ENCODE results near the gene ORMDL2.

Gene ORMDL2
- 20.5 to 41.1 (median 26.2) reads per million in 4 experiments for total RNA-seq

- peak; percentile 93 for DNase-seq
Observed at GRCh38 chr12:55817345-55818139, at the start of gene ORMDL2, which contains the start of gene SARNP. ORMDL2 (plus strand) TSS chr12:55818041; CDS start chr12:55819000, 959 bp downstream. SARNP (minus strand) TSS chr12:55817724; CDS start chr12:55817701, 23 bp downstream.

DNA sequence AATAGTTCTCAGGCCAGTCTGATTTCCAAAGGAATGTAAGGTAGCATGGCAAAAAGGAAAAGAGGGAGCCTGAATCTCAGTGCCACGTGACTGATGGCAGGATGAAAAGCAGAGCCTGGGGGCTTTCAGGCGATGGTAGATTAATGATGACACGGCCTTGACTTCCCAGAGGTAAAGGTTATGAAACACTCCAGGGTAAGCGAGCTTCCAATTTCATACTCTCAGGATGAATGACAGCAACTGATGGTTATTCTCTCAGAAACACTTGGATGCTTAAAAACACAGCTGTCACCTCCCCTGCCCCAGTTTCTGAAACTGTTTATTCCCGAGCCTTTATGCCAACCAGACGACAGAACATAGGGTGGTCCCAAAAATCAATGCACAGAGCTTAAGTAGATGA lies 46.1 kb upstream of the ORMDL2 start:
- DNase-seq, result no peak

DNA sequence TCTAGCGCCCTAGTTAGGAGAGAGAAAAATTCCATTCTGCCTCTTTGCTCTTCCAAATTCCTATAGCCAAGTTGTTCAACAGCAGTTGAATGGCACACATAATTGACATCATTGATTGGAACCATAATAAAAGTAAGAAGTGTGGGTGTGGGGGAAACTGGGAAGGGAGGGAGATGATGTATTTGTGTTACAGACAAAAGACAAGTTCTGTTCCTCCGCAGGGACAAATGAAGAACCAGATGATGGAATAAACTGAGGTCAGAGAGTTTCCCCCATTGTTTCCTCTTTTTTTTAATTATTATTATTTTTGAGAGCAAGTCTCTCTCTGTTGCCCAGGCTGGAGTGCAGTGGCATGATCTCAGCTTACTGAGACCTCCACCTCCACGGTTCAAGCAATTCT lies 40.0 kb upstream of the ORMDL2 start:
- DNase-seq, result no peak

DNA sequence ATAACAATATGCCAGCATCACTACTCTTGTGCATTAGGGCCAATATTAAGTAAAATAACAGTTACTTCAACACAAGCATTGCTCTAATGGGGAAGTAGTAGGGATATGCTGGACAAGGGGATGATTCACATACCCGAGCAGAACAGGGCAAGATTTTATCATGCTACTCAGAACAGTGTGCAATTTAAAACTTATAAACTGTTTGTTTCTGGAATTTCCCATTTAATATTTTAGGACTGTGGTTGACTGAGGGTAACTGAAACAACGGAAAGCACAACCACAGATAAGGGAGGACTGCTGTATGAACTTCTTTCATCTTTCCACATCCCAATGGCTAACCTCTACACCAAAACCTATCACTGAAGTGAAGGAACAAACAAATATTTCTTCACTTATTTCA lies 37.2 kb upstream of the ORMDL2 start:
- DNase-seq, result no peak

GRCh38 chr12:55788546-55788945 lies 29.3 kb upstream of the ORMDL2 start:
- DNase-seq, result no peak

- no peak for DNase-seq
Observed at GRCh38 chr12:55789171-55789570, 28.7 kb upstream of the ORMDL2 start.

- DNase-seq, result no peak
Observed at GRCh38 chr12:55789893-55790292, 27.9 kb upstream of the ORMDL2 start.

DNA sequence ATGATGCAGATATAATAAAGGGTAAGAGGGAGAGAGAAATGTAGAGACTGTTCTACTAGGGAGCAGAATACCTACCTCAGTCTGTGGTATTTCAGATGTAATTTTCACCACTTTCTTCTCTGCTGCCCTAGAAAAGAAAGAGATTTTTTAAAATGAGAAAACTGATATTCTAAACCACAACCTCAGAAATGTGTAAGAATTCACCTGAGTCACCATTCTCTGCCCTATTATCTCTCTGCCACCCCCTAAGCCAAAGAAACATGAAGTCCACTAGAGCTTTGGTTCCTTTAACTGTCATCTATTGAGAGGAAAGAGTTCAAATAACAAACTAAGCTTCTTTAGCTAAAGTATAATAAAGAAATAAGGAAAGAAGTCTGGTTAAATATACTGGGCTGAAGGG lies 21.9 kb upstream of the ORMDL2 start:
- no peak for DNase-seq

DNA sequence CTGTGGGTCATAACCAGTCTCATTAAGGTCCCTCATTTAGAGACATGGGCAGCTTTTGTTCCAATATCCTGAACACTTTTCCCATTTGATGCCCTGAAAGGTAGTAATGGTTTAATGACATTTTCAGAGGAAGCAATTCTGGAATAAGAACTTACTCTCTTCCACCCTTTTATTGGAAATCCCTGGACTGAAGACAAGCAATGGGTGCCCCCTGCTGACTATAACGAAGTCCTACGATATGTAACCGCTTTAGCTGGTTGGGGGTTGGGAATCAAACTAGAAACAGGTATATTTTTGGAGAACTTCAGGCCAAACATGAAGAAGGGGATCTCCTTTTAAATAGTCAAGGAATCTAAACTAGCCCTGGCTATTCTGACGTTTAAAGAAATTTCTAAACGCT lies 20.8 kb upstream of the ORMDL2 start:
- no peak for DNase-seq

GRCh38 chr12:55797550-55797949 lies 20.3 kb upstream of the ORMDL2 start:
- no peak for DNase-seq

- DNase-seq, result no peak
Observed at GRCh38 chr12:55806982-55807381, 10.9 kb upstream of the ORMDL2 start.

- DNase-seq, result no peak
Observed at GRCh38 chr12:55809274-55809673, 8.6 kb upstream of the ORMDL2 start.

DNA sequence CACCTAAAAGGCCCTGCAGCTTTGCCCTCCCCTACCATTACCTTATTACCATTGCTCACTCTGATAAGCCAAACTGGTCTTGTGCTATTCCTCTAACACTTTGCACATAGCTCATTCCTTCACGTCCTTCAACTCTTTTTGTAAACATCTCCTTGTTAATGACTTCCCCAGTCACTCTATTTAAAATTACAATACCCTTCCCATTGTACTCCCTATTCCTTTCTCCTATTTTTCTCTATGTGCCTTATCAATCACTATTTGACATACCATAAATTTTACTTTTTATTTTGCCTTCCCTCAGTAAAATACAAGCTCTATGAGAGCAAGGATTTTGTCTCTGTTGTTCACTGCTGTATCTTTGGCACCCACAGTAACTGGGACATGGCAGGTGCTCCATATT lies 5.8 kb upstream of the ORMDL2 start:
- no peak for DNase-seq

DNA sequence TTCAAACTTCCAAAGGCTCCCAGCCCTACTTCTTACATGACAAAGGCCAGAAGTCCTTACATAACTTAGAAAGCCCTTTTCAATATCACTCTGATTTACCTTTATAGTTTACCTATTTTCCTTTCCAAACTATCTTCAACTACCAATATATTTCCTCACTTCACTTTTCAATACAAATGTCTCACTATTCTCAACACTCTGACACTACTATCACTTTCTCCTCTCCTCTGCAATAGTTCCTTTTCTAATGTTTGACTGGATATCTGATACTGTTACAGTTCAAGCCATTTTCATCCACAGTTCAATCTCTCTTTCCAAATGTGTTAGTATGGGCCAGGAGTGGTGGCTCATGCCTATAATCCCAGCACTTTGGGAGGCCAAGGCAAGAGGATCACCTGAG lies 3.6 kb upstream of the ORMDL2 start:
- no peak for DNase-seq

DNA sequence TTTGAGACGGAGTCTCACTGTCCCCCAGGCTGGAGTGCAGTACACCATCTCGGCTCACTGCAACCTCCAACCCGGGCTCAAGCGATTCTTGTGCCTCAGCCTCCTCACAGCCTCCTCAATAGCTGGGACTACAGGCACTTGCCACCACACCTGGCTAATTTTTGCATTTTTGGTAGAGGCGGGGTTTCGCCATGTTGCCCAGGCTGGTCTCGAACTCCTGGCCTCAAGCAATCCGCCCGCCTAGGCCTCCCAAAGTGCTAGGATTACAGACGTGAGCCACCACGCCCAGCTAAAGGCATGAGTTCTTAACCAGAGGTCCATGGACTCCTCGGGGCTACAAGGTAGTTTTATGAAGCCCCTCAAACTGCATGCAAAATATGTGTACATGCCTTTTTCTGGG lies 2.4 kb upstream of the ORMDL2 start:
- no peak for DNase-seq

GRCh38 chr12:55816881-55817344 lies 928 bp upstream of the ORMDL2 start:
- DNase-seq, result no peak

DNA sequence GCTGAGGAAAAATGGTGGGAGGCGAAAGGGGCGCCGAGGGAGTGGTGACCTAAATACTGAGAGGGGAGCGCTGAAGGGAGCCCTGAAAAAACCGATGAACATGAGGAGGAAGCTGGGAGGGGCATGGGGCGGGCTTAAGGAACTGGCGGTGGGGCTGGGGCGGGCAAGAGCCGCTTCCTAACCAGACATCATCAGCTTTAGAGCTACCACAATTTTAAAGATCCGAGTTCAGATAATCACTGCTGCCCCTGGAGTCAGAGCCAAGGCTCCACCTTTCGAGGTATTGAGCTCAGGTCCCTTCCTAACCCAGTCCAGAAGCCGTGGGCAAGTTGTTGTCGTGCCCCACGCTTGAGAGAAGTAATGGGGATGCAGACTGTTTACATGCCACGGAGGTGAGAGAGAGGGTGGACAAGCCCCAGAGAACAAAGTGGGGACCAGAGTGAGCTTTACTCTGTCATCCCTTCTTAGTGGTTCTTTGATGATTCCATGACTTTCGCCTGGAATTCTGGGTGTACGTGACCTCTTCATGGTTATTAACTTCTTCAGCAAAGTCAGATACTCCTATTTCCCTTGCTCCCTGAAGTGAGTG lies 393 bp downstream of the ORMDL2 start:
- DNase-seq, result no peak

DNA sequence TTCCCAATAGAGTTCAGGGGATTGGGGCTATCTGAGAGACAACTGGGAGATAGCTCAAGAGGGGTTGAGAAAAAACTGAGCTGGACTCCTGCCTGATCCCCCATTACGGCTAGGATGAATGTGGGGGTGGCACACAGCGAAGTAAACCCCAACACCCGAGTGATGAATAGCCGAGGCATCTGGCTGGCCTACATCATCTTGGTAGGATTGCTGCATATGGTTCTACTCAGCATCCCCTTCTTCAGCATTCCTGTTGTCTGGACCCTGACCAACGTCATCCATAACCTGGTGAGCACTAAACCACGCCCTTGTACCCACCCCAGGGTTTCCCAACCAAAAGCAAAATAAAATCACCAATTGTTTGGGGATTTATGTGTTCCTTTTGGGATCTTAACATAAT lies 1.0 kb downstream of the ORMDL2 start:
- no peak for DNase-seq

DNA sequence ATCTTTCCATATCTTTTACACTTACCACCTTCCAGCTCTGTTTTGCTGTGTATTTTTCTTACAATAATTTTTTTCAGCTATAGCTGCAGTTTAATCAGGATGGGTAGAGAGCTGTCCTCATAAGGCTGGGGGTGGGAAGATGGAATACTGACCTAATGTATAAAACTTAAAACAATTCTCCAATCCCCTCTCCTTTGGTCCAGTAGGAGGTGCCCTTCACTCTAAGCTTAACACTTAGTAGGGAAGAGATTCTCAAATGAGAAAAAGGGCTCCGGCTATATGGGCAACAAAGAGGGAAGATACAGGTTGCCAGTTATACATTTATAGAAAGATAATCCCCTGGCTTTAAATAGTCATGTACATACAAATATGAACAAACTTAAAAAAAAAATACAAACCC lies 2.8 kb downstream of the ORMDL2 start:
- no peak for DNase-seq

GRCh38 chr12:55822228-55822627 lies 4.4 kb downstream of the ORMDL2 start:
- no peak for DNase-seq

GRCh38 chr12:55823419-55823818 lies 5.6 kb downstream of the ORMDL2 start:
- DNase-seq, result no peak

GRCh38 chr12:55824726-55825125 lies 6.9 kb downstream of the ORMDL2 start:
- DNase-seq, result no peak

DNA sequence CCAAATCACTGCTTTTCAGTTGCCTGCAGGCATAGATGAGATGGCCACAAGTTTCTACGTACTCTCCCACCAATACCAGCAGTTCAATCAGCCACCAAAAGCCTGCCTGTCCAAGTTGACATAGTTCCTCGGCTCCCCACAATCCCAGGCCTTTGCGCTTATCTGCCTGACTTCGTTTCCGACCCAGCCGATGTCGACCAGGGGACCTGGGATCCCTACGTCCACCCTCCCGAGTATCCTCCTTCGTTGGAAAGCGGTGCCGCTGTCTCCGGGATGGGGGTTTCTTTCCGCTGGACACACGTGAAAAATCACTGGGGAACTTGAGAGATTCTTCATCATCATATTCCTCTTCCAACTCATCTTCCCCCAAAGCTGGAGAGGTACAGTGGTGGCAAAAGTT lies 10.0 kb downstream of the ORMDL2 start:
- DNase-seq, result no peak

DNA sequence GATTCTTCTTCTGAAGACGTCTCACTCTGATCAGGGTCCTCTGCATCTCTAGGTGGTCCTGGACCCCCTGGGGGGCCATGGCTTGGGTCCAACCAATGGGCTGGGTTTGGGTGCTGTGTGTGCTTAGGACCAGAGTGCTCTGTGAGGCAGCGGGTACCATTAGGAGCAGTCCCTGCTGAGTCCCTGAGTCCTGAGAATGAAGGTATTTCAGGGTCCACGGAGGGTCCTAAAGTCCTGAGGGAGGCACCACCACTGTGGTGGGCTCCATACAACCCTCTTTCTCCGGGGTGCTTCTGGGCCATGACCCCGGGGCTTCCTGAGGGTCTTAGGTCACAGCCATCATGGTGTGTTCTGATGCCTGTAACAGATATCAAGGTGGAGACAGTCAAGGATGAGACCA lies 10.5 kb downstream of the ORMDL2 start:
- no peak for DNase-seq

Data from effector CD8-positive, alpha-beta T cell (primary cell).